Diencephalon (tissue), 1 donor: ENCODE results near the gene OR4A5. TPM values are rescaled to one million over a fixed set of nuclear protein-coding genes. Genes with fewer than 3 reads are reported as not detected.

Experiments used
- total RNA-seq: library from RNA; depleted of rRNA; stranded (reverse); fragments of >200 nt; gene quantifications from one replicate; pipeline ENCODE4 v1.2.3, GENCODE V29; 2014

OR4A5 gene, protein sequence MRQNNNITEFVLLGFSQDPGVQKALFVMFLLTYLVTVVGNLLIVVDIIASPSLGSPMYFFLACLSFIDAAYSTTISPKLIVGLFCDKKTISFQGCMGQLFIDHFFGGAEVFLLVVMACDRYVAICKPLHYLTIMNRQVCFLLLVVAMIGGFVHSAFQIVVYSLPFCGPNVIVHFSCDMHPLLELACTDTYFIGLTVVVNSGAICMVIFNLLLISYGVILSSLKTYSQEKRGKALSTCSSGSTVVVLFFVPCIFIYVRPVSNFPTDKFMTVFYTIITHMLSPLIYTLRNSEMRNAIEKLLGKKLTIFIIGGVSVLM
- not detected for total RNA-seq

DNA sequence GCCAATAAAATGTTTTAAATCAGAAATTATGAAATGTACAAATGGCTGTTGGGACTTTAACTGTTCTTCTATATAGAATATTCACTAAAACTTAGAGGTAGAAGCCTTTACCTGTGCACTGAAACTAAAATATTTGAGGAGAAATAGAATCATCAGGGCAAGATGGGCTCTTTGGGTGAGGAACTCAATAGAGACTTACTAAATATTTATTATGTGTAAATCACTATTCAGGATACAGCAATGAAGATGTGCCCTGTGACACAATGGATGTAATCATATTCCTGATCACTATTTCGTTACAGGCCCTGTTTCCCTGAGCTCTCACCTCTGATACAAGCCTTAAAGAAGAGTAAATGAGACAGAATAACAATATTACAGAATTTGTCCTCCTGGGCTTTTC lies at the start of gene OR4A5:
TSS of gene OR4A5 (plus strand) at position 301 of the 400 bp plus-strand sequence. CDS start at position 354, 53 bp downstream.

Other genes starting within 250 kb of the OR4A5 start
- gene OR4C46, start 102.8 kb upstream of the OR4A5 start, total RNA-seq: not detected